ENCODE data around the gene SAMD4A. TPM values are rescaled to one million over a fixed set of nuclear protein-coding genes. Genes with fewer than 3 reads are reported as not detected.

SAMD4A gene
- total RNA-seq, 4 donors from 2014 or later = 39.8 to 53.3 (median 48.0) TPM

GRCh38 chr14:54682578-54682977 is 115.7 kb downstream of the SAMD4A start:
- Histone ChIP-seq H3K4me3 (no peak overlapping the region), H3K27ac (no peak overlapping the region), H3K36me3 (no peaks in the 10 kb centered on the region), H3K4me1 (peaks cover 0 to 83% (median 33%) of the 10 kb centered on the region in 4 donors), H3K27me3 (no peaks in the 10 kb centered on the region), H3K9me3 (no peaks in the 10 kb centered on the region)
- DNase-seq (ENCODE audit: low spot score in 2 of 2) = no peak
- TF ChIP-seq CTCF (IDR thresholded peaks at IDR 0.05) (no peak), POLR2A (IDR thresholded peaks at IDR 0.05) (no peak), EP300 (IDR thresholded peaks at IDR 0.05) (no peak)
- WGBS, 2 donors = 95 to 99% methylated on average over 3 of the region's 3 CpGs

- peak in 1 of 2 donors; percentile 77 for DNase-seq (ENCODE audit: low spot score in 2 of 2)
- peak overlapping the region; percentile 9 to 92 (median 70) for H3K27ac ChIP-seq
These were observed 117.2 kb downstream of the SAMD4A start for GRCh38 chr14:54683882-54684794.

GRCh38 chr14:54685286-54685845 is 118.4 kb downstream of the SAMD4A start:
- Histone ChIP-seq H3K36me3 (no peaks in the 10 kb centered on the region), H3K4me3 (no peak overlapping the region), H3K4me1 (peaks cover 0 to 67% (median 28%) of the 10 kb centered on the region in 4 donors), H3K27me3 (no peaks in the 10 kb centered on the region), H3K9me3 (no peaks in the 10 kb centered on the region), H3K27ac (peak overlapping the region; percentile 65 to 92 (median 84))
- DNase-seq (ENCODE audit: low spot score in 2 of 2) = no peak
- no peak for TF ChIP-seq CTCF (IDR thresholded peaks at IDR 0.05)
- TF ChIP-seq POLR2A (IDR thresholded peaks at IDR 0.05) = no peak
- no peak for TF ChIP-seq EP300 (IDR thresholded peaks at IDR 0.05)
- 86 to 87% methylated on average over 4 of the region's 4 CpGs for WGBS, 2 donors

More at GRCh38 chr14:54683882-54684794, 117.2 kb downstream of the SAMD4A start:
- no peaks in the 10 kb centered on the region for H3K9me3 ChIP-seq
- H3K27me3 ChIP-seq = no peaks in the 10 kb centered on the region
- no peaks in the 10 kb centered on the region for H3K36me3 ChIP-seq
- 44 to 65% methylated on average over 5 to 8 of the region's 8 CpGs for WGBS, 2 donors
- peak in 1 of 2 donors; percentile 75 for TF ChIP-seq EP300 (IDR thresholded peaks at IDR 0.05)
- no peak for TF ChIP-seq POLR2A (IDR thresholded peaks at IDR 0.05)
- peaks cover 0 to 78% (median 28%) of the 10 kb centered on the region in 4 donors for H3K4me1 ChIP-seq
- no peak overlapping the region for H3K4me3 ChIP-seq

GRCh38 chr14:54686219-54686870 is 119.4 kb downstream of the SAMD4A start:
- Histone ChIP-seq H3K4me3 (no peak overlapping the region), H3K27me3 (no peaks in the 10 kb centered on the region), H3K27ac (peak overlapping the region; percentile 77 to 92 (median 86)), H3K4me1 (peaks cover 0 to 66% (median 25%) of the 10 kb centered on the region in 4 donors), H3K36me3 (no peaks in the 10 kb centered on the region), H3K9me3 (no peaks in the 10 kb centered on the region)
- DNase-seq (ENCODE audit: low spot score in 2 of 2) = peak; percentile 50 to 71
- TF ChIP-seq POLR2A (IDR thresholded peaks at IDR 0.05) (no peak), EP300 (IDR thresholded peaks at IDR 0.05) (peak; percentile 61 to 91), CTCF (IDR thresholded peaks at IDR 0.05) (no peak)
- 11 to 15% methylated on average over 8 of the region's 8 CpGs for WGBS, 2 donors

- no peak overlapping the region for H3K4me3 ChIP-seq
- H3K4me1 ChIP-seq = peaks cover 0 to 70% (median 26%) of the 10 kb centered on the region in 4 donors
- DNase-seq (ENCODE audit: low spot score in 2 of 2) = no peak
- no peaks in the 10 kb centered on the region for H3K9me3 ChIP-seq
- WGBS, 2 donors = 62 to 68% methylated on average over 8 of the region's 8 CpGs
- H3K36me3 ChIP-seq = no peaks in the 10 kb centered on the region
- TF ChIP-seq POLR2A (IDR thresholded peaks at IDR 0.05) (no peak), CTCF (IDR thresholded peaks at IDR 0.05) (no peak), EP300 (IDR thresholded peaks at IDR 0.05) (no peak)
- H3K27ac ChIP-seq = peak overlapping the region; percentile 77 to 92 (median 86)
- no peaks in the 10 kb centered on the region for H3K27me3 ChIP-seq
These were observed 120.2 kb downstream of the SAMD4A start for GRCh38 chr14:54686871-54687749.

Measured in tibial nerve (tissue), 4 donors.